K562 (cell line): ENCODE data around the gene TUT4. TPM values are rescaled to one million over a fixed set of nuclear protein-coding genes. Genes with fewer than 3 reads are reported as not detected.

Source experiments
- ATF2 ChIP-seq: sonication (generic); formaldehyde crosslinking; IDR thresholded peaks from 2 replicates; pipeline ENCODE4 v1.8.1; 2022; ENCODE audit warnings: missing genetic modification reagents
- ATF3 ChIP-seq, 2 experiments: fragments of 450-650 bp in 1 of 2; sonication (generic) in 1 of 2; formaldehyde crosslinking in 1 of 2; IDR thresholded peaks in 1 of 2; conservative IDR thresholded peaks in 1 of 2; 2 replicates each; pipeline versions ENCODE4 v1.6.1 to v1.8.1; 2016 to 2023; ENCODE audit warnings: mild to moderate bottlenecking in 2 of 2, moderate library complexity in 2 of 2, inconsistent platforms in 1 of 2, missing genetic modification reagents in 1 of 2
- CBX8 ChIP-seq: fragments of 200-600 bp; sonication (generic); IDR thresholded peaks from 2 replicates; pipeline ENCODE4 v1.6.1; 2012; ENCODE audit warnings: borderline replicate concordance, mixed run types, low read depth, mild to moderate bottlenecking, moderate library complexity, mixed read lengths, low read length, control low read depth, inconsistent platforms; ENCODE audit not compliant: poor library complexity, severe bottlenecking; ENCODE audit errors: extremely low read depth
- EZH2 ChIP-seq: IDR thresholded peaks from 2 replicates; pipeline ENCODE4 v1.6.1; 2012; ENCODE audit warnings: low read depth, mild to moderate bottlenecking, inconsistent platforms, low read length, borderline replicate concordance
- GTF2E2 ChIP-seq: fragments of 200-800 bp; sonication (Bioruptor generic); IDR thresholded peaks from 2 replicates; pipeline ENCODE4 v1.6.1; 2016; ENCODE audit warnings: missing genetic modification characterization, missing compliant biosample characterization
- JUND ChIP-seq, 2 experiments: IDR thresholded peaks; 2 replicates in 1 of 2; 3 replicates in 1 of 2; pipeline ENCODE4 v1.6.1; 2011; ENCODE audit warnings: borderline replicate concordance in 2 of 2, low read depth in 2 of 2, low read length in 2 of 2, improper control_type of control experiment in 1 of 2, missing biosample characterization in 1 of 2, missing genetic modification characterization in 1 of 2, missing genetic modification reagents in 1 of 2
- KLF13 ChIP-seq: fragments of 450-650 bp; IDR thresholded peaks from 2 replicates; pipeline ENCODE4 v1.6.1; 2016; ENCODE audit warnings: missing genetic modification characterization, low read depth, mild to moderate bottlenecking, missing compliant biosample characterization, moderate library complexity, borderline replicate concordance
- LEF1 ChIP-seq: fragments of 450-650 bp; IDR thresholded peaks from 2 replicates; pipeline ENCODE4 v1.6.1; 2016; ENCODE audit warnings: mild to moderate bottlenecking
- SMARCB1 ChIP-seq: IDR thresholded peaks from 2 replicates; pipeline ENCODE4 v1.6.1; 2011; ENCODE audit warnings: improper control_type of control experiment, low read depth; ENCODE audit not compliant: insufficient read length
- SMARCE1 ChIP-seq: fragments of 450-650 bp; IDR thresholded peaks from 2 replicates; pipeline ENCODE4 v1.7.1; 2016; ENCODE audit warnings: mild to moderate bottlenecking
- SRF ChIP-seq, 2 experiments: fragments of 250-450, 450-650 bp in 1 of 2; sonication (Bioruptor Pico) in 1 of 2; sonication (generic) in 1 of 2; formaldehyde crosslinking; IDR thresholded peaks; 2 replicates each; pipeline versions ENCODE4 v1.5.0 to v1.5.1; 2020 to 2022; ENCODE audit warnings: mild to moderate bottlenecking in 1 of 2, missing genetic modification reagents in 1 of 2
- TAF1 ChIP-seq: IDR thresholded peaks from 2 replicates; pipeline ENCODE4 v1.6.1; 2011; ENCODE audit warnings: mild to moderate bottlenecking, low read length, moderate library complexity; ENCODE audit not compliant: insufficient read depth, control insufficient read depth, severe bottlenecking; ENCODE audit errors: extremely low read depth
- THRAP3 ChIP-seq: fragments of 450-650 bp; IDR thresholded peaks from 2 replicates; pipeline ENCODE4 v1.6.1; 2016; ENCODE audit warnings: mild to moderate bottlenecking, inconsistent platforms, borderline replicate concordance
- ZKSCAN1 ChIP-seq: fragments of 150-350 bp; IDR thresholded peaks from 2 replicates; pipeline ENCODE4 v1.6.1; 2016; ENCODE audit warnings: low read depth, low read length
- ZNF217 ChIP-seq: sonication (generic); formaldehyde crosslinking; IDR thresholded peaks from 2 replicates; pipeline ENCODE4 v1.8.0; 2022; ENCODE audit warnings: mild to moderate bottlenecking, missing genetic modification reagents
- ZNF41 ChIP-seq: fragments of 250-450 bp; sonication (Bioruptor Pico); conservative IDR thresholded peaks from 2 replicates; pipeline ENCODE4 v1.4.0; 2020; ENCODE audit warnings: mild to moderate bottlenecking
- ZNF589 ChIP-seq: fragments of 200-800 bp; sonication (Bioruptor generic); IDR thresholded peaks from 2 replicates; pipeline ENCODE4 v1.6.1; 2016; ENCODE audit warnings: low read depth, missing genetic modification characterization, missing compliant biosample characterization
- polyA plus RNA-seq, 8 experiments: library from polyadenylated mRNA; depleted of rRNA in 4 of 8; stranded (reverse) in 5 of 8; unstranded in 3 of 8; fragments of >200 nt; fragmentation: Nextera tagmentation in 2 of 8; fragmentation: Illumina TruSeq in 1 of 8; extraction: Ambion mirVana in 2 of 8; extraction: Trizol in 1 of 8; gene quantifications; 2 replicates each; pipeline versions ENCODE4 v1.2.1 to v1.2.3, GENCODE V29; 2011 to 2014; ENCODE audit warnings: inconsistent platforms in 1 of 8, missing spikeins in 1 of 8
- total RNA-seq, 7 experiments: library from RNA; depleted of rRNA in 6 of 7; stranded (reverse); fragments of >200 nt in 6 of 7; fragmentation: Illumina TruSeq in 2 of 7; extraction: Trizol in 2 of 7; gene quantifications; 2 replicates each; pipeline versions ENCODE4 v1.2.1 to v1.2.3, GENCODE V29; 2011 to 2021; ENCODE audit warnings: low replicate concordance in 1 of 7

Gene TUT4
- total and polyA plus RNA-seq, 9 of the 15 experiments (the other 6 are each of a cell fraction or from before 2014, with no cell fraction given): 15.8 to 53.5 (median 36.7) TPM

GRCh38 chr1:52532731-52533327, 20.1 kb downstream of the TUT4 start (continued):
- TF ChIP-seq EZH2 (no peak), ZNF41 (CRISPR knock-in tag) (no peak), THRAP3 (no peak), CBX8 (no peak), LEF1 (0 out of 2 replicates have a peak, but pooled peaks have one; percentile 32), SMARCB1 (no peak), ATF3 (IDR thresholded peaks at IDR 0.05) (peak; percentile 39; the same call in 1 of the 2 replicates), ATF3 (CRISPR knock-in tag; conservative IDR thresholded peaks at IDR 0.05) (no peak), GTF2E2 (0 out of 2 replicates have a peak, but pooled peaks have one; percentile 46), ZKSCAN1 (peak; percentile 85), SMARCE1 (peak; percentile 47; the same call in 1 of the 2 replicates), KLF13 (tag) (no peak), SRF (CRISPR knock-in tag; IDR thresholded peaks at IDR 0.05) (no peak), ATF2 (no peak), ZNF217 (CRISPR knock-in tag) (no peak), ZNF589 (no peak), TAF1 (no peak), JUND (IDR thresholded peaks at IDR 0.05; ENCODE audit: borderline replicate concordance, low read depth, low read length) (no peak), JUND (tag; IDR thresholded peaks at IDR 0.05; ENCODE audit: borderline replicate concordance, low read depth, low read length) (no peak; the same call in 2 of the 3 replicates)
